CD14-positive monocyte (primary cell): ENCODE results near the gene ZNF689. TPM values are rescaled to one million over a fixed set of nuclear protein-coding genes. Genes with fewer than 3 reads are reported as not detected.
A peak's percentile ranks its signal among the peaks of the same experiment; 100 is the strongest.

Experiments used
- DNase-seq, 3 donors: peaks; one replicate each; pipeline ENCODE4 v3.0.0-alpha.2; 2011 to 2022
- H2AFZ ChIP-seq: 2 replicates; pipeline ENCODE4 v1.6.0; 2012; ENCODE audit warnings: mild to moderate bottlenecking, low read depth, low read length, inconsistent platforms; ENCODE audit not compliant: insufficient read depth, poor library complexity, severe bottlenecking
- H3K27ac ChIP-seq, 2 donors: 1 replicate in 1 of 2; 2 replicates in 1 of 2; pipeline ENCODE4 v1.5.1; 2012 to 2013; ENCODE audit warnings: low read length in 2 of 2, control low read depth in 1 of 2, inconsistent platforms in 1 of 2, low read depth in 1 of 2, mild to moderate bottlenecking in 1 of 2
- H3K27me3 ChIP-seq, 2 donors: one replicate each; pipeline versions ENCODE4 v1.6.0 to v1.6.1; 2011 to 2013; ENCODE audit warnings: low read length in 2 of 2; ENCODE audit not compliant: control insufficient read depth in 2 of 2, insufficient read depth in 2 of 2
- H3K36me3 ChIP-seq, 2 donors: replicated peaks in 1 of 2; 1 replicate in 1 of 2; 2 replicates in 1 of 2; pipeline versions ENCODE4 v1.5.1 to v1.6.1; 2012 to 2013; ENCODE audit warnings: low read length in 2 of 2, control low read depth in 1 of 2, inconsistent platforms in 1 of 2, mild to moderate bottlenecking in 1 of 2; ENCODE audit not compliant: insufficient read depth in 2 of 2, control insufficient read depth in 1 of 2
- H3K4me1 ChIP-seq, 2 donors: 1 replicate in 1 of 2; 2 replicates in 1 of 2; pipeline versions ENCODE4 v1.5.1 to v1.6.1; 2012 to 2013; ENCODE audit warnings: low read length in 2 of 2, control low read depth in 1 of 2, inconsistent platforms in 1 of 2, mild to moderate bottlenecking in 1 of 2, moderate library complexity in 1 of 2; ENCODE audit not compliant: insufficient read depth in 2 of 2, control insufficient read depth in 1 of 2
- H3K4me2 ChIP-seq: replicated peaks from 2 replicates; pipeline ENCODE3; 2012; ENCODE audit warnings: low read length, moderate library complexity, mild to moderate bottlenecking; ENCODE audit not compliant: poor library complexity, severe bottlenecking; ENCODE audit errors: extremely low read depth
- H3K4me3 ChIP-seq, 3 experiments: fragments of 200-600 bp in 1 of 3; sonication (generic) in 1 of 3; replicated peaks in 1 of 3; 1 replicate in 2 of 3; 2 replicates in 1 of 3; pipeline ENCODE4 v1.5.1; 2011 to 2013; ENCODE audit warnings: low read length in 3 of 3, mild to moderate bottlenecking in 3 of 3, control low read depth in 2 of 3, low read depth in 2 of 3, inconsistent platforms in 1 of 3, moderate library complexity in 1 of 3
- H3K79me2 ChIP-seq: 2 replicates; pipeline ENCODE4 v1.6.0; 2012; ENCODE audit warnings: mild to moderate bottlenecking, control low read depth, inconsistent platforms, low read length, moderate library complexity; ENCODE audit not compliant: insufficient read depth
- H3K9ac ChIP-seq: 2 replicates; pipeline ENCODE4 v1.6.0; 2017; ENCODE audit warnings: low read length, mild to moderate bottlenecking; ENCODE audit not compliant: insufficient read depth, poor library complexity, severe bottlenecking
- H3K9me3 ChIP-seq, 2 donors: replicated peaks in 1 of 2; 1 replicate in 1 of 2; 2 replicates in 1 of 2; pipeline versions ENCODE4 v1.5.1 to v1.6.1; 2012 to 2013; ENCODE audit warnings: low read length in 2 of 2, control low read depth in 1 of 2; ENCODE audit not compliant: control insufficient read depth in 1 of 2, insufficient read depth in 1 of 2
- H4K20me1 ChIP-seq: 2 replicates; pipeline ENCODE4 v1.6.0; 2012; ENCODE audit warnings: mild to moderate bottlenecking, low read length, control low read depth, moderate library complexity; ENCODE audit not compliant: insufficient read depth
- H3K27ac Mint-ChIP-seq, 7 donors: one replicate each; pipeline ENCODE4 v1.8.0; 2020; ENCODE audit warnings: mild to moderate bottlenecking in 7 of 7, mixed read lengths in 7 of 7, moderate library complexity in 6 of 7, inconsistent platforms in 2 of 7
- H3K27me3 Mint-ChIP-seq, 3 donors: one replicate each; pipeline ENCODE4 v1.8.0; 2021 to 2022; ENCODE audit warnings: low read depth in 3 of 3, mild to moderate bottlenecking in 3 of 3, mixed read lengths in 3 of 3, moderate library complexity in 3 of 3, inconsistent platforms in 1 of 3
- H3K36me3 Mint-ChIP-seq, 2 donors: one replicate each; pipeline ENCODE4 v1.8.0; 2020; ENCODE audit warnings: mixed read lengths in 2 of 2, inconsistent platforms in 1 of 2, mild to moderate bottlenecking in 1 of 2
- H3K4me1 Mint-ChIP-seq: one replicate; pipeline ENCODE4 v1.8.0; 2020; ENCODE audit warnings: mild to moderate bottlenecking, mixed read lengths
- H3K4me3 Mint-ChIP-seq, 2 donors: one replicate each; pipeline ENCODE4 v1.8.0; 2020; ENCODE audit warnings: mild to moderate bottlenecking in 2 of 2, mixed read lengths in 2 of 2, moderate library complexity in 1 of 2
- H3K9me3 Mint-ChIP-seq, 7 donors: one replicate each; pipeline ENCODE4 v1.8.0; 2020 to 2022; ENCODE audit warnings: mixed read lengths in 7 of 7, mild to moderate bottlenecking in 6 of 7, moderate library complexity in 6 of 7, inconsistent platforms in 2 of 7
- WGBS: methylation state at CpG from one replicate; pipeline ENCODE4 v1.1.5; 2013; ENCODE audit warnings: missing lambda C conversion rate; ENCODE audit not compliant: insufficient coverage; 5-methylcytosine and 5-hydroxymethylcytosine counted together
- intact Hi-C, 2 donors: fragments of 100-400 bp; cut with micrococcal nuclease; formaldehyde crosslinking; loops; one replicate each; pipeline versions ENCODE4 v1.15.0 to v1.15.1; 2023
- polyA plus RNA-seq, 3 donors: library from polyadenylated mRNA; depleted of rRNA in 1 of 3; unstranded in 2 of 3; stranded (reverse) in 1 of 3; fragments of 300-500 nt in 2 of 3; fragments of >200 nt in 1 of 3; fragmentation: Illumina TruSeq in 2 of 3; gene quantifications; 1 replicate in 2 of 3; 2 replicates in 1 of 3; pipeline ENCODE4 v1.2.3, GENCODE V29; 2012 to 2021
- TF ChIP-seq, protein P1 (sequence below): fragments of 200-600 bp; IDR thresholded peaks from one replicate; pipeline ENCODE4 v1.8.0; 2022; ENCODE audit warnings: antibody characterized with exemption, mild to moderate bottlenecking

ZNF689 gene
- polyA plus RNA-seq, 3 donors = 4.1 to 11.2 (median 8.0) TPM

DNA sequence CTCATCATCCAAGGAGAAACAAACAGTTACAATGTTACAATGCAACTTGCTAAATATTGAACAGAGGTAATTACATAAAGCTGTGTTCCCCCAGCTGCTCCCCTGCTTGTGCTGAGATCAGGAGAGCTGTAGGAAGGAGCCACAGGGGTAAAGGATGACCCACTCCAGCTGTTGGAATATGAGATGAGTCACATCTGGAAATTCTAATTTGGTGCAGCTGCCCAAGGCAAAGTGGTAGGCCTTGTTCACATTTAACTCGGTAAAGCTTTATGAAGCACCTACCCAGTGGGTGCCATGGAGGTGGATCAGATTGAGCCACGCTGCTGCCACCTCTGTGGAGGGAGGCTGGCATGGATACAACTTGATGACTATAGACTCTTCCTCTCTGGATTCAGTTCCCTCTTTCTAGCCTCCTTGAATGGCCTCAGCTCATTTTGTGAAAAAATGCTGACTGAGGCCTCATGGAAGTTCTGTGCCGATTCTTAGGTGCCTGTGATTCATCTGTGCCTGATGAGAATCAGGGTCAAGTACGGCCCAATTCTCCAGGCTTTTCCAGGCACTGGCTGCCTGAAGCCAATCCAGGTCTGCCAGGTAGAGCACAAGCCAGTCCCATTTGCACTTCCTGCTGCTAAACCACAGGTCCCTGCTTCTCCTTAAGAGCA, 7.4 kb downstream of the ZNF689 start:
- peak overlapping the region; percentile 12 to 55 for H3K4me3 Mint-ChIP-seq

DNA sequence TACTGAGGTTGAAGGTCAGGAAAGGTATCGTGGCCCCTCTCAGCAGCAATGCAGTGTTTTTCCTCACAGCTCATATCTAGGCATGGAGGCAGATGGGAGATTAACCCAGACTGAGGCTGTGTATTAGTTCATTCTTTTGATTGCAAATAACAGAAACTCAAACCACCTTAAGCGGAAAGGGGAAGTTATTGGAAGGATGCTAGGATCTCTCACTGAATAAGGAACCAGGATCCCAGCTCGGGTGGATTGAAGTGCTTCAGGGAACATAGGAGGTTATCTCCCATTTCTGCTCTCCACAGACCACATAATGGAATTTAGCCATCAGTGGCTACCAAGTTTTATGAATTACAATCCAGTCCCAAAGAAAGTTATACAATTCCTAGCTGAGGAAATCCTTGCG, 8.2 kb downstream of the ZNF689 start:
- H3K27me3 Mint-ChIP-seq = peaks cover 0 to 2% (median 0%) of the 10 kb centered on the region in 3 donors
- Histone ChIP-seq H3K36me3 (peaks cover 16 to 21% of the 10 kb centered on the region in 2 donors), H3K4me3 (peak overlapping the region in 1 of 3 experiments; percentile 38), H3K27me3 (no peaks in the 10 kb centered on the region), H2AFZ (no peak overlapping the region), H3K79me2 (peaks cover 27% of the 10 kb centered on the region), H3K4me1 (peaks cover 57 to 58% of the 10 kb centered on the region in 2 donors), H3K9ac (no peak overlapping the region), H3K27ac (no peak overlapping the region), H3K4me2 (peak overlapping the region; percentile 52), H3K9me3 (no peaks in the 10 kb centered on the region), H4K20me1 (peaks cover 8% of the 10 kb centered on the region)
- intact Hi-C loops = no loop called here
- TF ChIP-seq, protein P1, sequence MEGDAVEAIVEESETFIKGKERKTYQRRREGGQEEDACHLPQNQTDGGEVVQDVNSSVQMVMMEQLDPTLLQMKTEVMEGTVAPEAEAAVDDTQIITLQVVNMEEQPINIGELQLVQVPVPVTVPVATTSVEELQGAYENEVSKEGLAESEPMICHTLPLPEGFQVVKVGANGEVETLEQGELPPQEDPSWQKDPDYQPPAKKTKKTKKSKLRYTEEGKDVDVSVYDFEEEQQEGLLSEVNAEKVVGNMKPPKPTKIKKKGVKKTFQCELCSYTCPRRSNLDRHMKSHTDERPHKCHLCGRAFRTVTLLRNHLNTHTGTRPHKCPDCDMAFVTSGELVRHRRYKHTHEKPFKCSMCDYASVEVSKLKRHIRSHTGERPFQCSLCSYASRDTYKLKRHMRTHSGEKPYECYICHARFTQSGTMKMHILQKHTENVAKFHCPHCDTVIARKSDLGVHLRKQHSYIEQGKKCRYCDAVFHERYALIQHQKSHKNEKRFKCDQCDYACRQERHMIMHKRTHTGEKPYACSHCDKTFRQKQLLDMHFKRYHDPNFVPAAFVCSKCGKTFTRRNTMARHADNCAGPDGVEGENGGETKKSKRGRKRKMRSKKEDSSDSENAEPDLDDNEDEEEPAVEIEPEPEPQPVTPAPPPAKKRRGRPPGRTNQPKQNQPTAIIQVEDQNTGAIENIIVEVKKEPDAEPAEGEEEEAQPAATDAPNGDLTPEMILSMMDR = no peak
- H3K27ac Mint-ChIP-seq = peak overlapping the region in 5 of 7 donors; percentile 19 to 82 (median 56)
- H3K36me3 Mint-ChIP-seq = peaks cover 24 to 34% of the 10 kb centered on the region in 2 donors
- WGBS = 83% methylated on average over 1 of the region's 4 CpGs
- peaks cover 58% of the 10 kb centered on the region for H3K4me1 Mint-ChIP-seq
- peaks cover 0 to 1% (median 0%) of the 10 kb centered on the region in 7 donors for H3K9me3 Mint-ChIP-seq
- no peak overlapping the region for H3K4me3 Mint-ChIP-seq
- peak in 2 of 3 donors; percentile 61 to 64 for DNase-seq

More for the DNA sequence above, 7.4 kb downstream of the ZNF689 start:
- no peak overlapping the region for H2AFZ ChIP-seq
- DNase-seq = peak; percentile 47 to 75 (median 70)
- peak overlapping the region; percentile 12 to 57 for H3K27ac ChIP-seq
- H3K9me3 Mint-ChIP-seq = peaks cover 0 to 1% (median 0%) of the 10 kb centered on the region in 7 donors
- H3K36me3 Mint-ChIP-seq = peaks cover 26 to 41% of the 10 kb centered on the region in 2 donors
- H3K79me2 ChIP-seq = peaks cover 34% of the 10 kb centered on the region
- 0% methylated on average over 1 of the region's 4 CpGs for WGBS
- intact Hi-C loops = no loop called here
- peaks cover 19 to 27% of the 10 kb centered on the region in 2 donors for H3K36me3 ChIP-seq
- no peak overlapping the region for H3K9ac ChIP-seq
- peaks cover 60% of the 10 kb centered on the region for H3K4me1 Mint-ChIP-seq
- H3K4me3 ChIP-seq = peak overlapping the region in 1 of 3 experiments; percentile 38
- H3K27me3 Mint-ChIP-seq = peaks cover 0 to 2% (median 0%) of the 10 kb centered on the region in 3 donors
- TF ChIP-seq, protein P1 = no peak
- no peaks in the 10 kb centered on the region for H3K27me3 ChIP-seq
- peak overlapping the region; percentile 71 to 88 (median 85) for H3K27ac Mint-ChIP-seq
- H3K9me3 ChIP-seq = no peaks in the 10 kb centered on the region
- peaks cover 8% of the 10 kb centered on the region for H4K20me1 ChIP-seq
- H3K4me2 ChIP-seq = peak overlapping the region; percentile 52
- peaks cover 57 to 60% of the 10 kb centered on the region in 2 donors for H3K4me1 ChIP-seq
